Transverse colon (tissue), 4 donors: ENCODE data around the gene TIGD1.

Source experiments
- CTCF ChIP-seq, 5 experiments: fragments of 200-600 bp in 3 of 5; fragments of 450-650 bp in 2 of 5; sonication (generic) in 3 of 5; IDR thresholded peaks; 1 replicate in 2 of 5; 2 replicates in 3 of 5; pipeline ENCODE4 v1.5.1; 2016 to 2017; ENCODE audit warnings: antibody characterized with exemption in 5 of 5, inconsistent platforms in 3 of 5, mild to moderate bottlenecking in 2 of 5, moderate library complexity in 1 of 5
- POLR2AphosphoS5 ChIP-seq, 3 donors: sonication (generic); formaldehyde crosslinking; IDR thresholded peaks; one replicate each; pipeline ENCODE4 v1.6.1; 2016; ENCODE audit warnings: antibody characterized with exemption in 3 of 3

DNA sequence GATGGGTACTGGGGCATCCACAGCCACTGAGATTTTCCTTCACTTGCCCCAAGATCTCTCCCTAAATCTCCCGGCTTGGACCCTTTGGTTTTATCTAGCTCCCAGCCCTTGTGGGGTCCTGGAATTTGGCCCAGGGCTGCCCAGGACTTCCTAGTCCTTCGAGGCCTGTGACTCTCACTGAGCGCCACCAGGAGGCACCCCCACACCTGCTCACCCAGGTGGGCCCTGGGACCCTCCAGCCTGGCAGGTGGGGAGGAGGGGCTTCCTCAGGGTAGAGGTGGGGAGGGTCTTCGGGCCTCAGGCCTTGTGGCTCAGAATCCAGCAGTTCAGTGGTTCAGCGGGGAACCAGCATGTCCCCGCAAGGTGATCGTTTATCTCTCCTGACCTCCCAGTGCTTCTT, 42.1 kb downstream of the TIGD1 start:
- TF ChIP-seq CTCF (IDR thresholded peaks at IDR 0.05), result no peak
- no peak for TF ChIP-seq POLR2AphosphoS5 (IDR thresholded peaks at IDR 0.05)
